ENCODE data around the gene CAPN12.

DNA sequence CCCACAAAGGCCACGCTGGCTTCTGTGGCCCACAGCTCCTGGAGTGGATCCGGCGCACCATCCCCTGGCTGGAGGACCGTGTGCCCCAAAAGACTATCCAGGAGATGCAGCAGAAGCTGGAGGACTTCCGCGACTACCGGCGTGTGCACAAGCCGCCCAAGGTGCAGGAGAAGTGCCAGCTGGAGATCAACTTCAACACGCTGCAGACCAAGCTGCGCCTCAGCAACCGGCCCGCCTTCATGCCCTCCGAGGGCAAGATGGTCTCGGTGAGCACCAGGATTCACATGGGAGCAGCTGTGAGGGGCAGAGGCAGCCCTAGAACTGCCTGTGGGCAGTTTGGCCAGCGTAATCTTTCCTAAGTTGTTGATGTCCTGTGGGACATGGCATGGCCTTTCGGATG lies 27.2 kb downstream of the CAPN12 start:
- TF ChIP-seq, protein P1, sequence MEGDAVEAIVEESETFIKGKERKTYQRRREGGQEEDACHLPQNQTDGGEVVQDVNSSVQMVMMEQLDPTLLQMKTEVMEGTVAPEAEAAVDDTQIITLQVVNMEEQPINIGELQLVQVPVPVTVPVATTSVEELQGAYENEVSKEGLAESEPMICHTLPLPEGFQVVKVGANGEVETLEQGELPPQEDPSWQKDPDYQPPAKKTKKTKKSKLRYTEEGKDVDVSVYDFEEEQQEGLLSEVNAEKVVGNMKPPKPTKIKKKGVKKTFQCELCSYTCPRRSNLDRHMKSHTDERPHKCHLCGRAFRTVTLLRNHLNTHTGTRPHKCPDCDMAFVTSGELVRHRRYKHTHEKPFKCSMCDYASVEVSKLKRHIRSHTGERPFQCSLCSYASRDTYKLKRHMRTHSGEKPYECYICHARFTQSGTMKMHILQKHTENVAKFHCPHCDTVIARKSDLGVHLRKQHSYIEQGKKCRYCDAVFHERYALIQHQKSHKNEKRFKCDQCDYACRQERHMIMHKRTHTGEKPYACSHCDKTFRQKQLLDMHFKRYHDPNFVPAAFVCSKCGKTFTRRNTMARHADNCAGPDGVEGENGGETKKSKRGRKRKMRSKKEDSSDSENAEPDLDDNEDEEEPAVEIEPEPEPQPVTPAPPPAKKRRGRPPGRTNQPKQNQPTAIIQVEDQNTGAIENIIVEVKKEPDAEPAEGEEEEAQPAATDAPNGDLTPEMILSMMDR (IDR thresholded peaks at IDR 0.05), result no peak
- TF ChIP-seq POLR2AphosphoS5 (IDR thresholded peaks at IDR 0.05) (no peak), POLR2A (IDR thresholded peaks at IDR 0.05) (no peak)

Measured in prostate gland (tissue), 2 donors.